Naive thymus-derived CD8-positive, alpha-beta T cell (primary cell): ENCODE measurements around the gene FRMPD1. TPM values are rescaled to one million over a fixed set of nuclear protein-coding genes. Genes with fewer than 3 reads are reported as not detected.
"Not testable (repeated sequence)": the region's sequence is repeated elsewhere in the genome, so short reads cannot be mapped to it uniquely, and the experiment has no call there.

ENCODE experiments used
- ATAC-seq, 2 donors: fragments of 150-1000 bp; cut with Tn5 transposase in 1 of 2; sonication (Bioruptor Pico), chemical (Tn5 transposase) in 1 of 2; 1 replicate in 1 of 2; 2 replicates in 1 of 2; pipeline ENCODE4 v1.10.0; 2021; ENCODE audit warnings: mild to moderate bottlenecking in 2 of 2, moderate library complexity in 2 of 2
- POLR2A ChIA-PET: fragments of 350-600 bp; sonication (Branson Sonifier 250); formaldehyde crosslinking; loops from one replicate; lab custom pipeline; 2021; ENCODE audit warnings: antibody characterized with exemption; lab: Charles Lee
- DNase-seq, 10 donors: peaks; one replicate each; pipeline versions ENCODE4 v3.0.0 to v3.0.0-alpha.2; 2020 to 2022
- H3K27ac Mint-ChIP-seq, 10 donors: one replicate each; pipeline ENCODE4 v1.8.0; 2020 to 2022; ENCODE audit warnings: mild to moderate bottlenecking in 10 of 10, mixed read lengths in 10 of 10, moderate library complexity in 4 of 10, inconsistent platforms in 1 of 10
- H3K27me3 Mint-ChIP-seq, 5 donors: one replicate each; pipeline ENCODE4 v1.8.0; 2021 to 2022; ENCODE audit warnings: mixed read lengths in 5 of 5
- H3K36me3 Mint-ChIP-seq, 3 donors: one replicate each; pipeline ENCODE4 v1.8.0; 2020 to 2022; ENCODE audit warnings: mixed read lengths in 3 of 3, mild to moderate bottlenecking in 2 of 3, inconsistent platforms in 1 of 3
- H3K4me1 Mint-ChIP-seq, 4 donors: one replicate each; pipeline ENCODE4 v1.8.0; 2021 to 2022; ENCODE audit warnings: mixed read lengths in 4 of 4
- H3K4me3 Mint-ChIP-seq, 10 donors: one replicate each; pipeline ENCODE4 v1.8.0; 2020 to 2022; ENCODE audit warnings: mild to moderate bottlenecking in 10 of 10, mixed read lengths in 10 of 10, moderate library complexity in 6 of 10, inconsistent platforms in 1 of 10
- H3K9me3 Mint-ChIP-seq, 9 donors: one replicate each; pipeline ENCODE4 v1.8.0; 2020 to 2022; ENCODE audit warnings: mixed read lengths in 9 of 9, mild to moderate bottlenecking in 3 of 9, inconsistent platforms in 1 of 9, moderate library complexity in 1 of 9
- polyA plus RNA-seq, 3 donors: library from polyadenylated mRNA; unstranded; fragments of 300-500 nt; fragmentation: Illumina TruSeq; gene quantifications; one replicate each; pipeline ENCODE4 v1.2.3, GENCODE V29; 2021
- total RNA-seq, 8 experiments: library from RNA in 2 of 8; stranded (reverse) in 2 of 8; gene quantifications; one replicate each; pipeline ENCODE4 v1.2.3 and lab custom pipeline; 2021 to 2026

The FRMPD1 gene
- total and polyA plus RNA-seq, 5 experiments from 2014 or later: not detected

- ATAC-seq (no peak), DNase-seq (no peak)
- H3K36me3 Mint-ChIP-seq: no peaks in the 10 kb centered on the region
- no peaks in the 10 kb centered on the region for H3K9me3 Mint-ChIP-seq
- peaks cover 8 to 14% (median 13%) of the 10 kb centered on the region in 5 donors for H3K27me3 Mint-ChIP-seq
- no peaks in the 10 kb centered on the region for H3K4me1 Mint-ChIP-seq
- no peak overlapping the region for H3K27ac Mint-ChIP-seq
- POLR2A ChIA-PET: no interaction called here
- no peak overlapping the region for H3K4me3 Mint-ChIP-seq
These were observed 81.5 kb downstream of the FRMPD1 start for GRCh38 chr9:37732086-37732741.

- POLR2A ChIA-PET: no interaction called here
- no peaks in the 10 kb centered on the region for H3K36me3 Mint-ChIP-seq
- H3K4me1 Mint-ChIP-seq: no peaks in the 10 kb centered on the region
- H3K9me3 Mint-ChIP-seq: no peaks in the 10 kb centered on the region
- DNase-seq (no peak), ATAC-seq (no peak)
- H3K4me3 Mint-ChIP-seq: no peak overlapping the region
- H3K27me3 Mint-ChIP-seq: peaks cover 5 to 10% (median 8%) of the 10 kb centered on the region in 5 donors
- H3K27ac Mint-ChIP-seq: no peak overlapping the region
These were observed 82.2 kb downstream of the FRMPD1 start for GRCh38 chr9:37732952-37733351.

- ATAC-seq (no peak), DNase-seq (no peak)
- Mint-ChIP-seq H3K27me3 (peaks cover 0 to 10% (median 4%) of the 10 kb centered on the region in 5 donors), H3K9me3 (no peaks in the 10 kb centered on the region), H3K4me1 (peaks cover 0 to 2% (median 0%) of the 10 kb centered on the region in 4 donors), H3K36me3 (no peaks in the 10 kb centered on the region), H3K4me3 (no peak overlapping the region), H3K27ac (no peak overlapping the region)
- POLR2A ChIA-PET: no interaction called here
These were observed 88.5 kb downstream of the FRMPD1 start for GRCh38 chr9:37739222-37739621.

- Mint-ChIP-seq H3K36me3 (no peaks in the 10 kb centered on the region), H3K4me3 (no peak overlapping the region), H3K9me3 (no peaks in the 10 kb centered on the region), H3K27me3 (peaks cover 0 to 9% (median 4%) of the 10 kb centered on the region in 5 donors), H3K4me1 (peaks cover 0 to 2% (median 0%) of the 10 kb centered on the region in 4 donors), H3K27ac (no peak overlapping the region)
- ATAC-seq (no peak), DNase-seq (no peak)
- POLR2A ChIA-PET: no interaction called here
These were observed 89.4 kb downstream of the FRMPD1 start for GRCh38 chr9:37740128-37740527.

- Mint-ChIP-seq H3K36me3 (no peaks in the 10 kb centered on the region), H3K4me1 (peaks cover 0 to 2% (median 0%) of the 10 kb centered on the region in 4 donors), H3K27me3 (peaks cover 0 to 5% (median 3%) of the 10 kb centered on the region in 5 donors), H3K4me3 (no peak overlapping the region), H3K9me3 (no peaks in the 10 kb centered on the region), H3K27ac (peak overlapping the region in 1 of 10 donors; percentile 43)
- ATAC-seq (no peak), DNase-seq (no peak)
- POLR2A ChIA-PET: no interaction called here
These were observed 90.0 kb downstream of the FRMPD1 start for GRCh38 chr9:37740631-37741328.

GRCh38 chr9:37745970-37746369, 95.2 kb downstream of the FRMPD1 start:
- Mint-ChIP-seq H3K9me3 (no peaks in the 10 kb centered on the region), H3K36me3 (no peaks in the 10 kb centered on the region), H3K4me1 (peaks cover 0 to 2% (median under 1%) of the 10 kb centered on the region in 4 donors), H3K4me3 (no peak overlapping the region), H3K27me3 (no peaks in the 10 kb centered on the region), H3K27ac (no peak overlapping the region)
- DNase-seq: no peak
- POLR2A ChIA-PET: no interaction called here
- ATAC-seq: no peak

- H3K27me3 Mint-ChIP-seq: no peaks in the 10 kb centered on the region
These were observed 95.9 kb downstream of the FRMPD1 start for GRCh38 chr9:37746448-37747270.

GRCh38 chr9:37747271-37747753, 96.6 kb downstream of the FRMPD1 start:
- peak overlapping the region in 1 of 10 donors; percentile 81 for H3K27ac Mint-ChIP-seq
- DNase-seq (peak in 9 of 10 donors; percentile 18 to 72 (median 48)), ATAC-seq (peak; percentile 87 to 92)
- no peaks in the 10 kb centered on the region for H3K9me3 Mint-ChIP-seq
- no peaks in the 10 kb centered on the region for H3K36me3 Mint-ChIP-seq
- POLR2A ChIA-PET: no interaction called here
- peaks cover 0 to 5% (median under 1%) of the 10 kb centered on the region in 4 donors for H3K4me1 Mint-ChIP-seq
- no peak overlapping the region for H3K4me3 Mint-ChIP-seq
- no peaks in the 10 kb centered on the region for H3K27me3 Mint-ChIP-seq

More at GRCh38 chr9:37746448-37747270, 95.9 kb downstream of the FRMPD1 start:
- Mint-ChIP-seq H3K4me1 (peaks cover 0 to 5% (median under 1%) of the 10 kb centered on the region in 4 donors), H3K27ac (peak overlapping the region in 1 of 10 donors; percentile 81), H3K9me3 (no peaks in the 10 kb centered on the region), H3K36me3 (no peaks in the 10 kb centered on the region), H3K4me3 (no peak overlapping the region)
- DNase-seq (no peak), ATAC-seq (no peak)
- POLR2A ChIA-PET: no interaction called here

- no peak overlapping the region for H3K27ac Mint-ChIP-seq
- POLR2A ChIA-PET: no interaction called here
- no peak overlapping the region for H3K4me3 Mint-ChIP-seq
These were observed 98.4 kb downstream of the FRMPD1 start for GRCh38 chr9:37749129-37749528.

GRCh38 chr9:37751186-37751585, 100.4 kb downstream of the FRMPD1 start:
- POLR2A ChIA-PET: interaction anchor here (0.7 kb wide), 1 partner anchor 17 kb away, joined by 3 read pairs; no protein-coding TSS in a partner anchor
- Mint-ChIP-seq H3K36me3 (no peaks in the 10 kb centered on the region), H3K4me3 (peak overlapping the region in 9 of 10 donors; percentile 17 to 75 (median 34))

More at GRCh38 chr9:37749129-37749528, 98.4 kb downstream of the FRMPD1 start:
- Mint-ChIP-seq H3K9me3 (no peaks in the 10 kb centered on the region), H3K27me3 (no peaks in the 10 kb centered on the region), H3K36me3 (no peaks in the 10 kb centered on the region), H3K4me1 (peaks cover 7 to 17% (median 9%) of the 10 kb centered on the region in 4 donors)
- DNase-seq: no peak
- no peak for ATAC-seq

GRCh38 chr9:37751704-37752103, 101.0 kb downstream of the FRMPD1 start:
- peaks cover 17 to 38% (median 30%) of the 10 kb centered on the region in 4 donors for H3K4me1 Mint-ChIP-seq
- H3K4me3 Mint-ChIP-seq, H3K36me3 Mint-ChIP-seq, H3K9me3 Mint-ChIP-seq, ATAC-seq, H3K27me3 Mint-ChIP-seq, H3K27ac Mint-ChIP-seq, DNase-seq, POLR2A ChIA-PET: not testable (repeated sequence)

More at GRCh38 chr9:37751186-37751585, 100.4 kb downstream of the FRMPD1 start:
- Mint-ChIP-seq H3K4me1 (peaks cover 17 to 36% (median 27%) of the 10 kb centered on the region in 4 donors), H3K9me3 (no peaks in the 10 kb centered on the region), H3K27me3 (no peaks in the 10 kb centered on the region), H3K27ac (peak overlapping the region in 6 of 10 donors; percentile 65 to 89 (median 84))
- DNase-seq (no peak), ATAC-seq (no peak)

GRCh38 chr9:37752112-37752511, 101.4 kb downstream of the FRMPD1 start:
- Mint-ChIP-seq H3K27ac (peak overlapping the region in 1 of 10 donors; percentile 83), H3K4me3 (peak overlapping the region in 3 of 10 donors; percentile 79 to 95 (median 90)), H3K4me1 (peaks cover 17 to 38% (median 31%) of the 10 kb centered on the region in 4 donors)
- not testable (repeated sequence) for H3K9me3 Mint-ChIP-seq, H3K36me3 Mint-ChIP-seq, ATAC-seq, H3K27me3 Mint-ChIP-seq, DNase-seq
- POLR2A ChIA-PET: interaction anchor here (1.6 kb wide), 1 partner anchor 160 kb away, joined by 3 read pairs; the partner anchor contains the start of gene TOMM5
